GM19035 (cell line): Measurements from ENCODE around the gene LENG8.
A peak's percentile ranks its signal among the peaks of the same experiment; 100 is the strongest.
"Not testable (repeated sequence)": the region's sequence is repeated elsewhere in the genome, so short reads cannot be mapped to it uniquely, and the experiment has no call there.

Source experiments
- ATAC-seq: cut with Tn5 transposase; IDR thresholded peaks from one replicate; pipeline ENCODE4 v1.9.1; 2021; ENCODE audit not compliant: unreplicated experiment

LENG8 gene

DNA sequence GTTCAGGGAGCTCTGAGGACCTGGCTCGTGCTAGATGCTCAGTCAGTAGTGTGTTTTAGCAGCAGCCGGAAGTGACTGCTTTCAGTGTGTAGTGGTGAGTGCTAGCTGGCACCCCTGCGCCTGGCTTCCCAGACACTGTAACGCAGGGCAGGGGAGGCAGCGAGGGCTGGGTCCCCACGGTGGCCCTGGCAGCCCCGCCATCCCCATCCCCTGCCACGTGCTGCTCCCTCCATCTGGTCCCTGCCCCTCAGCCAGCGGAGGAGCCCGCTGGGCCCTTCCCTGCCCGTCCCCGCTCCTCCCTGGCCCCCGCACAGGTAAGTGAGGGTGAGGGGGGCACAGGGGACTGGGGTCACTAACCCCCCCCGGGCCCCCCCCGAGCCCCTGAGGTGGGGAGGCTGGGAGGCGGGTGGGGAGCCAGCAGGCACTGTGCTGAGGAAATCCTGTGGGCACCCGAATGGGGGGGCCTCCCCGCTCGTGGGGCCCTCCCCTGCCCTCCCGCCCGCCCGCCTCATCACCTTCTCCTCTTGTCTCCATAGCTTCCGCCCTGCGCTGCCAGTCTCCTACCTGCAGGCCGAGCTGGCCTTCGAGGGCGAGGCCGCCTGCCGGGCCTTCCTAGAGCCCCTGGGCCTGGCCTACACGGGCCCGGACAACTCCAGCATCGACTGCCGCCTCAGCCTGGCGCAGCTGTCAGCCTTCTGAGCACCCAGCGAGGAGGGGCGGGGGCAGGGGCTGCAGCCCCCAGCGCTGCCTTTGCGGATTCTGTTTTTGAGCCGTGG lies 11.4 kb downstream of the LENG8 start:
- ATAC-seq, result no peak

DNA sequence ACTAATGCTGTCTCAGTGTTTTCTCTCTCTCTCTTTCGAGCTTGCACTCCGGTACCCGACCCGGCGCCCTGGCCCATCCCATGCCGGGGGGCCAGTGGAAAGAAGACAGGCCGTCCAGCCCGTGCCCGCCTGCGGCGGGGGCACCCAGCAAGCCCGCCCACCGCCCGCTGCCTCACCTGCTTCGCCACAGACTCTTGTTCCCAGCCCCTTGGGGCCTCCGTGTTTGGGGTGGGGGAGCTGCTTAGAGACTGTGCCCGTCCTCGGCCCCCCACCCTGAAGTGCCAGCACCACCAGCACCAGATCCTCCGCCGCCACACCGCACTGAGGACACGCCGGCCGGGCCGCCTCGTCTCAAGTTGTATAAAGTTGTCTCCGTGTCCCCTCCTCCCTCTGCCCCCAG lies 12.2 kb downstream of the LENG8 start:
- no peak for ATAC-seq

GRCh38 chr19:54461613-54462012 lies 12.6 kb downstream of the LENG8 start:
- no peak for ATAC-seq

- no peak for ATAC-seq
These were observed 13.2 kb downstream of the LENG8 start for GRCh38 chr19:54462047-54462654.

- peak; percentile 20 for ATAC-seq
These were observed 13.9 kb downstream of the LENG8 start for GRCh38 chr19:54462655-54463530.

DNA sequence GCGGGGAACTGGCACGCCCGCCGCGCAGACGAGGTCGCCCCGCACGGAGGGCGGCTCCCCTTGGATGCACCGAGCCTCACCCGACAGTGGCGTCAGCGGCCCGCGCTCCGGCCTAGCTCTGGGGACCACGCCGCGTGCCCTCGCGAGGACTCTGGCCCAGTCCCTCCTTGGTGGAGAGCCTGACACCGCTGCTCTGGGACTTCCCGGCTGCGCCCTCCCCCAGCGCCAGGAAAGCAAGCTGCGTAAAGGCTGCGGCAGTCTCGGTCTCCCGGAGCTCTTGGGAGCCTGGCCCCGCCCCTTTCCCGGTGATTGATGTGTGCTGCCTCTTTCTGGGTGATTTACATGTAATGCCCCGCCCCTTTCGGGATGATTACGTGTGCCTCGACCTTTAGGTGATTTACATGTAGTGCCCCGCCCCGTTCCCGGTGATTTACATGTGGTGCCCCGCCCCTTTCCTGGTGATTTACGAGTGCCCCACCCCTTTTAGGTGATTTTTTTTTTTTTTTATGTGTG lies 14.6 kb downstream of the LENG8 start, which contains the start of gene LENG9:
TSS of gene LENG9 (minus strand) at position 248 of the 513 bp plus-strand sequence. CDS start 252 bp downstream, outside the sequence.
- ATAC-seq, result peak; percentile 65

- ATAC-seq, result peak; percentile 49
These were observed 15.1 kb downstream of the LENG8 start for GRCh38 chr19:54464044-54464629.

- peak; percentile 31 for ATAC-seq
These were observed 15.8 kb downstream of the LENG8 start for GRCh38 chr19:54464630-54465425.

DNA sequence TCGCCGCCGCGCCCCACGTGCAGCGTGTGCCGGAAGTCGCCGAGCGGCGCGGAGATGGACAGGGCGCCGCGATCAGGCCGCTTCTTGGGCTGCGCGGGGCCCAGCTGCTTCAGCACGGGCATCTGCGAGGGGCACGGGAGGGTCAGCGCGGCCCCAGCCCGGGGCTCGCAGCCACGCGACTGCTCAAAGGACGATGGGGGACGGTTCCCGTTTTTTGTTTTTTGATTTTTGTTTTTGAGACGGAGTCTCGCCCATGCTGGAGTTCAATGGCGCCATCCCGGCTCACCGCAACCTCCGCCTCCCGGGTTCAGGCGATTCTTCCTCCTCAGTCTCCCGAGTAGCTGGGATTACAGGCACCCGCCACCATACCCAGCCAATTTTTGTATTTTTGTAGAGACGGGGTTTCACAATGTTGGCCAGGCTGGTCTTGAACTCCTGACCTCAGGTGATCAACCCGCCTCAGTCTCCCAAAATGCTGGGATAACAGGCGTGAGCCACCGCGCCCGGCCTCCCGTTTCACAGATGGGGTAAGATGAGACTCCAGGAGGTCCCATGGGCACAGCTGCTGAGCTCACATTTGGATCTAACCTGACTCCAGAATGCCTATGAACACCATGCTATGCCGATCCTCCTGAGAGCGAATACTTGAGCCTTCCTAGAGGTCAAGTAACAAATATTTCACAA lies 16.6 kb downstream of the LENG8 start:
- no peak for ATAC-seq

DNA sequence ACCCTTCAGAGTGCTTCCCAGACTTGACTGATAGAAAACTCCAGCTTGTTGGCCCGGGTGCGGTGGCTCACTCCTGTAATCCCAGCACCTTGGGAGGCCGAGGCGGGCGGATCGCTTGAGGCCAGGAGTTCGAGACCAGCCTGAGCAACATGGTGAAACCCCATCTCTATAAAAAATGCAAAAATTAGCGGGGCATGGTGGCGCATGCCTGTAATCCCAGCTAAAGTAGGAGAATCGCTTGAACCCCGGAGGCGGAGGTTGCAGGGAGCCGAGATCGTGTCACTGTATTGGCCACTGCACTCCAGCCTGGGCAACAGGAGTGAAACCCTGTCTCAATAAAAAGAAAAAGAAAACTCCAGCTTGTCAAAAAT lies 17.1 kb downstream of the LENG8 start:
- ATAC-seq, result not testable (repeated sequence)

DNA sequence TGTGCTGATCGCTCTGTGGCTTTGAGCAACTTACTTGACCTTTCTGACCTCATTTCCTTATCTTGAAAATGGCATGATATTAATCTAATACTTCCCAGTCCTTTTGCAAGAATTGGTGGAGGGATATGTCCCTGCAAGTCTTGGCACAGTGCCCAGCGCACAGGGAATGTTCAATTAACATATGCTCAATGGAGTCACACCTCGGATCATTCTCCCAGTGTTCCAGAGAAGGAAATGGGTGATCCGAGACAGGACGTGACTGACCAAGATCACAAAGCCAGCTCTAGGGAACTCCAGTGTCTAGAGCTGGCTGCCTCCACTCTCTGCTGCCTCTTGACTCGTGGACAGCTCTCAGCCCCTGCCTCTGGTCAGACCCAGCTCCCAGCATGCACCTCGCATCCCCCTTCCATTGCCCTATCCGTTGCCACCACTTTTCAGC lies 20.5 kb downstream of the LENG8 start:
- no peak for ATAC-seq

DNA sequence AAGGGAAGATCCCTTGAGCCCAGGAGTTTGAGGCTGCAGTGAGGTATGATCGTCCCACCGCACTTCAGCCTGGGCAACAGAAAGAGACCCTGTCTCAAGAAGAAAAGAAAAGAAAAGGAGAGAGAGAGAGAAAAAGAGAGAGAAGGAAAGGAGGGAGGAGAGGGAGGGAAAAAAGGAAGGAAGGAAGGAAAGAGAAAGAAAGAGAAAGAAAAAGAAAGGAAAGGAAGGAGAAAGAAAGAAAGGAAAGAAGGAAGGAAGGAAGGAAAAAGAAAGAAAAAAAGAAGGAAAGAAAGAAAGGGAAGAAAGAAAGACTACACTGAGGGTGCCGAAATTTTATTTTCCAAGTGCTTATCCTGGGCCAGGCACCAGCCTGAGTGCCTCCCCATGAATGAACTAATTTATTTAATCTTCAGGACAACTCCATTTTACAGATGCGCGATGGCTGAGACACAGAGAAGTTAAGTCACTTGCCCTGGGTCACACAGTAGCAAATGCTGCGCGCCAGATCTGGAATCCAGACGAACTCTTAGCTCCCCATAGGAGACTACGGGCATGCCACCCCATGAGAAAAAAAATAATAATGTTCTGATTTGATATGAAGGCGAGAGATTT lies 21.4 kb downstream of the LENG8 start:
- no peak for ATAC-seq

DNA sequence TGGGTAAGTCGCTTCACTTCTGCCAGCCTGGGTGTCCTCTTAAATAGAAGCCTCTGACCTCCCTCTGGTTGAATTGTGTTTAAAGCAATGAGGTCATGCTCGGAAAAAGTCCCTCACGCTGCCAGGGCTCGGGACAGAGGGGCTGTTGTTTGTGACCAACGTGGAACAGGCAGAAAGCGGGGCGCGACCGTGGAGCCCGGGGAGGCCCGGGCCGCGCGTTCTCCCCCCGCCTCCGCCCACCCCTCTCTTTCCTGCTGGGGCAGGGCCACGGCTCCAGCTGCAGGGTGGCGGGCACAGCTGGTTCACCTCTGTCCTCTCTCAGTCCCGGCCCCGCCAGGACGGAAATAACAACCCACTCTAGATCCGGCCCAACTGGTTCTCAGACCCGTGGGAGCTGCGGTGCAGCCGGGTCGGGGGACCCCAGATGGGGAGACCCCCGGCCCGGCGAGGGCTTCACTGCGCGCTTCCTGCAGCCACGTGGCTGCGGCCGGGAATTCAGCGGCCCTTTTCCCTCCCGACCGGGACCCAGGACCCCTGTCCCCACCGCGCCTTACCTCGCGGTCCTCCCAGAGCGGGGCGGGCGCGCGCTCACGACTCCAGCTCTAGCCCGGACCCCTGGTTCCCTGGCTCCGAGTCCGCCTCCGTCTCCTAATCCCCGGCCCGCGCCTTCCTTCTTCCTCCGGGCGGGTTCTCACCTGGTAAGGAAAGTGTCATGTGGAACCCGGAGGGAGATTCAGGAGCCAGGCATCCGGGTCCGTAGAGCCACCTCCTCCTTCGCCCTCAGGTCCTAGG lies 22.2 kb downstream of the LENG8 start:
- no peak for ATAC-seq

DNA sequence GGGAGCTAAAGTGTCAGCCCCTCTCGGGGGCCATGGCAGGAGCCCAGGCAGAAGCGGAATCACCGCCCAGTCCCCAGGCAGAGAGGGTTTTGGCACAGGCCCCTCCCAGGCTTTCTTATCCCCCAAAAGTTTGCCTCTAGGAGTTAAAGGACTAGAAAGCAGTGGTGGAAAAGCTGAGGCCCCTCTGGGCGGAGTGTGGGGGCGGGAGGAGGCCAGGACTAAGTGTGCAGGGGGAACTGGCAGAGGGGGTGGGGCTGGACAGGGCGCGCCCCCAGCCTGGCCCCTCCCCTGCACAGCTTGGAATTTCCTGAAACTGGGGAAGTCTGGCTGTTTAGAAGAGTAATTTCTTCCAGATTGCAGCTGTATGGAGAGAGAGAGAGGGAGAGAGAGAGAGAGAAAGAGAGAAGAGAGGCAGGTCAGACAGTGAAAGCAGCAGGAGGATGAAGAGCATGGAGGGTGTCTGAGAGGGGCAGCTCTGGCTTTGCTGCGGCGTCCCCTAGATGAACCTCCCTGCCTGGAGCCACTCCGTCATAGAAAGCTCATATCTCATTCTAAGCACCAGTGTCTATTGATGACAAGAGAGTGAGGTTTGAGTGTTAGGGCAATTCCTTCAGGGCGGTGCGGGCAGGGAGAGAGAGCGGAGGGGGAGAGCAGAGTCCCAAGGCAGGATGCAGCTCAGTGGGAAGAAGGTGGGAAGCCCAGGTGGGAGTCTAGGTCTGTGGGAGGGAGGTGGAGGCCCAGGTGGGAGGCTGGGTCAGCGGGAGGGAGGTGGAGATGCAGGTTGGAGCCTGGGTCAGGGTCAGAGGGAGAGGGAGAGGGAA lies 24.3 kb downstream of the LENG8 start, which contains the start of gene CDC42EP5:
TSS of gene CDC42EP5 (minus strand) at position 226 of the 821 bp plus-strand sequence. CDS start 7,749 bp downstream, outside the sequence.
- no peak for ATAC-seq

GRCh38 chr19:54473892-54474372 lies 24.9 kb downstream of the LENG8 start:
- no peak for ATAC-seq

DNA sequence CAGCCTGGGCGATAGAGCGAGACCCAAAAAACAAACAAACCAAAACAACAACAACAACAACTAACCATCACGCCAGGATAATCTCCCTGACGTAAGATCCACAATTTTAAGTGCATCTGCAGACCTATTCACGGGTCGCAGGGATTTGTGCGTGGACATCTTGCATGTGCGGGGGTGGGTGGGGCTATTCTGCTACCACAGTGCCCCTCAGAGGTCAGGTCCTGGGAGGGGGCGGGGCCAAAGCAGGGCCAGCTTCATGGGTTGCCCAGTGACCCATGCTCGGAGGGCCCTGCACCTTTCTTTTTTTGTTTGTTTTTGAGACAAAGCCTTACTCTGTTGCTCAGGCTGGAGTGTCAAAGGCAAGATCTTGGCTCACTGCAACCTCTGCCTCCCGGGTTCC lies 26.7 kb downstream of the LENG8 start:
- ATAC-seq, result no peak

DNA sequence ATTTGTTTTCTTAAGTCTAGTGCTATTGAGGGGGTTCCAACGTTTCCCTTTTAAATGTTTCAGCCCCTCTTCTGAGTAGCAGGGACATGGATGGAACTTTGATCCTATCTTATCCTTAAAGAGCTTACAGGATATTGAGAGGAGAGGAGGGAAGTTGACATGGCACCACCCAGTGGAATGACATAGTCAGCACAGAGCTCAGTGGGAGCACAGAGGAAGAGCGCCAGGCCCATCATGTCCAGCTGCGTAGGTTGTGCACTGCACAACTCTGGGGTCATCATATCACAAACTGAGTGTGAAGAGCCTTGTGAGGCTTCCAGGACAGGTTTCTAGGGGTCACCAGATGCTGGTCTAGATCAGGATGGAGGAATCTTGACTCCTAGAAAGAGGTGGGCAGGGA lies 28.7 kb downstream of the LENG8 start:
- ATAC-seq, result no peak
